Spleen (tissue), 11 donors: Measurements from ENCODE around the gene GLRX. TPM values are rescaled to one million over a fixed set of nuclear protein-coding genes. Genes with fewer than 3 reads are reported as not detected.

Experiments
- DNase-seq: peaks from one replicate; pipeline ENCODE4 v3.0.0-alpha.2; 2020
- H3K27ac ChIP-seq, 8 donors: fragments of 200-600 bp; sonication (generic) in 7 of 8; 1 replicate in 4 of 8; 2 replicates in 4 of 8; pipeline versions ENCODE4 v1.5.0 to v1.8.0; 2016 to 2021; ENCODE audit warnings: inconsistent platforms in 4 of 8, mild to moderate bottlenecking in 4 of 8, moderate library complexity in 1 of 8
- H3K27me3 ChIP-seq, 7 donors: fragments of 200-600 bp; sonication (generic) in 6 of 7; replicated peaks in 1 of 7; 1 replicate in 4 of 7; 2 replicates in 3 of 7; pipeline versions ENCODE4 v1.5.0 to v1.8.0; 2016 to 2021; ENCODE audit warnings: inconsistent platforms in 3 of 7, mild to moderate bottlenecking in 1 of 7
- H3K36me3 ChIP-seq, 6 donors: fragments of 200-600 bp; sonication (generic) in 5 of 6; 1 replicate in 4 of 6; 2 replicates in 2 of 6; pipeline versions ENCODE4 v1.5.0 to v1.8.0; 2016 to 2021; ENCODE audit warnings: inconsistent platforms in 2 of 6
- H3K4me1 ChIP-seq, 6 donors: fragments of 200-600 bp; sonication (generic) in 5 of 6; 1 replicate in 3 of 6; 2 replicates in 3 of 6; pipeline versions ENCODE4 v1.5.0 to v1.8.0; 2016 to 2021; ENCODE audit warnings: inconsistent platforms in 3 of 6
- H3K4me3 ChIP-seq, 8 donors: fragments of 200-600 bp; sonication (generic) in 7 of 8; 1 replicate in 4 of 8; 2 replicates in 4 of 8; pipeline versions ENCODE4 v1.5.0 to v1.8.0; 2016 to 2021; ENCODE audit warnings: inconsistent platforms in 4 of 8, mild to moderate bottlenecking in 4 of 8, moderate library complexity in 2 of 8
- H3K9me3 ChIP-seq, 8 donors: fragments of 200-600 bp; sonication (generic) in 7 of 8; 1 replicate in 4 of 8; 2 replicates in 4 of 8; pipeline versions ENCODE4 v1.5.0 to v1.8.0; 2016 to 2021; ENCODE audit warnings: inconsistent platforms in 4 of 8
- POLR2A ChIP-seq, 3 donors: fragments of 450-650 bp; IDR thresholded peaks; one replicate each; pipeline ENCODE4 v1.5.1; 2017; ENCODE audit warnings: antibody characterized with exemption in 3 of 3, mild to moderate bottlenecking in 1 of 3
- POLR2AphosphoS5 ChIP-seq, 3 donors: sonication (generic); formaldehyde crosslinking; IDR thresholded peaks; one replicate each; pipeline ENCODE4 v1.5.1; 2017; ENCODE audit warnings: antibody characterized with exemption in 3 of 3
- WGBS, 5 donors: extraction: QIAGEN DNeasy Blood & Tissue Kit in 3 of 5; methylation state at CpG; one replicate each; pipeline versions ENCODE4 v1.1.5 to v1.1.7; 2013 to 2018; 5-methylcytosine and 5-hydroxymethylcytosine counted together
- intact Hi-C: fragments of 100-400 bp; cut with DNase I; formaldehyde crosslinking; loops from one replicate; pipeline ENCODE4 v1.15.0; 2023; ENCODE audit warnings: low total_unique reads
- polyA plus RNA-seq, 3 donors: library from polyadenylated mRNA; stranded (reverse); fragments of 200-250 nt; gene quantifications; one replicate each; pipeline ENCODE4 v1.2.1, GENCODE V29; 2013
- total RNA-seq, 7 donors: library from RNA; depleted of rRNA in 3 of 7; stranded (reverse); fragments of >200 nt in 3 of 7; fragmentation: NEBNext Ultra II Directional in 4 of 7; extraction: Animal tissue kit (Norgen Biotek cat#: 25700) in 4 of 7; gene quantifications; one replicate each; pipeline versions ENCODE4 v1.1.0 to v1.2.1, GENCODE V29; 2016 to 2021
- TF ChIP-seq, protein P1 (sequence below), 11 experiments: fragments of 200-600 bp in 7 of 11; fragments of 450-650 bp in 4 of 11; sonication (generic) in 4 of 11; IDR thresholded peaks in 8 of 11; conservative IDR thresholded peaks in 3 of 11; 1 replicate in 7 of 11; 2 replicates in 4 of 11; pipeline versions ENCODE4 v1.4.0 to v1.8.0; 2016 to 2021; ENCODE audit warnings: antibody characterized with exemption in 11 of 11, inconsistent platforms in 4 of 11, mild to moderate bottlenecking in 1 of 11
- donor health status: healthy with polysubstance abuse.
- donor health status: DM: no; HTN: no; CAD: no; lungs with moderate emphysema.
- donor health status: DM: no; HTN: no; CAD: no.
- donor health status: Bipolar disorder and iron deficiency.
- donor health status: healthy.
- donor health status: DM: no; HTN: no; CAD: no.
- donor health status: DM: yes; HTN: yes; CAD: no.

GLRX gene
- total and polyA plus RNA-seq, 10 donors = 59.3 to 149 (median 88.2) TPM

DNA sequence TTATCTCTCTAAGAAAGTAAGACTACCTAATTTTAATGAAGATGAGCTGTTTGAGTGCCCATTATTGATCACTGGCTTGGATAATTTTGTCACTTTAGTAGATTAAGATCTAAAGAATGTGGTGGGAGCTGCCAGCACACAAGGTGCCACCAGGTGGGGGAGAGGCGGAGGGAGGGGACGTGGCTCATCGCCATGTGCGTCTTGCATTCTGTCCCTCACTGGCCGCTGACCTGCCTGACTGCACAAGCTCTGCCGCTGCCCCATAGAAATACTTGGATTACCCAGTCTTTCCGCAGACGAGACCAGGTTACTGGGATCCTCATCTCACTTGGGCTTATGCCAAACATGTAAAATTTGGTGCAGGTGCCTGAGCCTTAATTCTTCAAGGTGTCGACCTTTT is 53.8 kb downstream of the GLRX start:
- H3K4me1 ChIP-seq = peaks cover 0 to 11% (median 1%) of the 10 kb centered on the region in 6 donors

DNA sequence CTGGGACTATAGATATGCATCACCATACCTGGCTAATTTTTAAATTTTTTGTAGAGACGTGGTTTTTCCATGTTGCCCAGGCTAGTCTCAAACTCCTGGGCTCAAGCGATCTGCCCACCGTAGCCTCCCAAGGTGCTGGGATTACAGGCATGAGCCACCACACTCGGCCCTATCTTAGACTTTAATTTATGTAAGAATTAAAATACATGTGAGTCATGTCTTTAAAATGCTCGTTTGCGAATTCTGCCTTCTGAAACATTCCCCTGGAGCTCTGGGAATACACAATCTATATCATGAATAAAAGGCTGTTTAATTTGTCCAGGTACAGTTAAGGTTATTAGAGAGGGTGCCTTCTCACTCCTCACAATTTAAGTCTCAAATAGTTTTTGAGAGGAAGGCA is 58.6 kb downstream of the GLRX start:
- H3K27ac ChIP-seq = no peak overlapping the region
- no peaks in the 10 kb centered on the region for H3K27me3 ChIP-seq
- DNase-seq = no peak
- H3K4me1 ChIP-seq = peaks cover 13 to 45% (median 43%) of the 10 kb centered on the region in 6 donors
- TF ChIP-seq POLR2A (IDR thresholded peaks at IDR 0.05) (no peak), POLR2AphosphoS5 (IDR thresholded peaks at IDR 0.05) (no peak)
- TF ChIP-seq, protein P1, sequence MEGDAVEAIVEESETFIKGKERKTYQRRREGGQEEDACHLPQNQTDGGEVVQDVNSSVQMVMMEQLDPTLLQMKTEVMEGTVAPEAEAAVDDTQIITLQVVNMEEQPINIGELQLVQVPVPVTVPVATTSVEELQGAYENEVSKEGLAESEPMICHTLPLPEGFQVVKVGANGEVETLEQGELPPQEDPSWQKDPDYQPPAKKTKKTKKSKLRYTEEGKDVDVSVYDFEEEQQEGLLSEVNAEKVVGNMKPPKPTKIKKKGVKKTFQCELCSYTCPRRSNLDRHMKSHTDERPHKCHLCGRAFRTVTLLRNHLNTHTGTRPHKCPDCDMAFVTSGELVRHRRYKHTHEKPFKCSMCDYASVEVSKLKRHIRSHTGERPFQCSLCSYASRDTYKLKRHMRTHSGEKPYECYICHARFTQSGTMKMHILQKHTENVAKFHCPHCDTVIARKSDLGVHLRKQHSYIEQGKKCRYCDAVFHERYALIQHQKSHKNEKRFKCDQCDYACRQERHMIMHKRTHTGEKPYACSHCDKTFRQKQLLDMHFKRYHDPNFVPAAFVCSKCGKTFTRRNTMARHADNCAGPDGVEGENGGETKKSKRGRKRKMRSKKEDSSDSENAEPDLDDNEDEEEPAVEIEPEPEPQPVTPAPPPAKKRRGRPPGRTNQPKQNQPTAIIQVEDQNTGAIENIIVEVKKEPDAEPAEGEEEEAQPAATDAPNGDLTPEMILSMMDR (IDR thresholded peaks at IDR 0.05 in 8 of 11, conservative IDR thresholded peaks at IDR 0.05 in 3 of 11) = no peak
- no peak overlapping the region for H3K4me3 ChIP-seq
- peaks cover 0 to 30% (median 4%) of the 10 kb centered on the region in 6 donors for H3K36me3 ChIP-seq
- no peaks in the 10 kb centered on the region for H3K9me3 ChIP-seq
- 92 to 97% (median 95%) methylated on average over 6 of the region's 6 CpGs for WGBS, 5 donors
- intact Hi-C loops = no loop called here

More for the DNA sequence above, 53.8 kb downstream of the GLRX start:
- H3K36me3 ChIP-seq = peaks cover 0 to 41% (median 8%) of the 10 kb centered on the region in 6 donors
- H3K9me3 ChIP-seq = no peaks in the 10 kb centered on the region
- TF ChIP-seq, protein P1 (IDR thresholded peaks at IDR 0.05 in 8 of 11, conservative IDR thresholded peaks at IDR 0.05 in 3 of 11) = no peak
- TF ChIP-seq POLR2A (IDR thresholded peaks at IDR 0.05) (no peak), POLR2AphosphoS5 (IDR thresholded peaks at IDR 0.05) (no peak)
- intact Hi-C loops = no loop called here
- no peak overlapping the region for H3K4me3 ChIP-seq
- no peak overlapping the region for H3K27ac ChIP-seq
- DNase-seq = no peak
- no peaks in the 10 kb centered on the region for H3K27me3 ChIP-seq
- 95 to 96% (median 95%) methylated on average over 9 of the region's 9 CpGs for WGBS, 5 donors

Other genes with a start within 250 kb of the GLRX start
- under 1 TPM in 5 of 7 donors, not detected in 2; 0.23 to 0.83 (median 0.38) TPM for gene GPR150, start 202.6 kb downstream of the GLRX start, total RNA-seq
- 1 to 10 TPM in 1 of 3 donors, under 1 TPM in 2; 0.70 to 1.1 (median 0.83) TPM for gene GPR150, start 202.6 kb downstream of the GLRX start, polyA plus RNA-seq
- 1 to 10 TPM; 2.2 to 6.5 (median 3.6) TPM for gene RFESD, start 175.9 kb downstream of the GLRX start, total RNA-seq
- gene RFESD, start 175.9 kb downstream of the GLRX start, polyA plus RNA-seq = 1 to 10 TPM; 1.3 to 3.2 (median 2.5) TPM
- gene SPATA9, start 139.7 kb downstream of the GLRX start, total RNA-seq = 1 to 10 TPM in 3 of 7 donors, under 1 TPM in 3, not detected in 1; 0.23 to 2.1 (median 1.0) TPM
- 1 to 10 TPM in 2 of 3 donors, under 1 TPM in 1; 0.70 to 2.8 (median 1.1) TPM for gene SPATA9, start 139.7 kb downstream of the GLRX start, polyA plus RNA-seq
- 10 to 100 TPM; 33.2 to 71.1 (median 43.5) TPM for gene RHOBTB3, start 91.4 kb downstream of the GLRX start, total RNA-seq
- 1 to 10 TPM; 4.5 to 9.0 (median 5.2) TPM for gene RHOBTB3, start 91.4 kb downstream of the GLRX start, polyA plus RNA-seq
- 100 to 1,000 TPM in 2 of 7 donors, 10 to 100 TPM in 5; 42.3 to 109 (median 83.0) TPM for gene ELL2, start 139.1 kb upstream of the GLRX start, total RNA-seq
- 10 to 100 TPM in 1 of 3 donors, 1 to 10 TPM in 2; 4.3 to 11.1 (median 7.0) TPM for gene ELL2, start 139.1 kb upstream of the GLRX start, polyA plus RNA-seq